ENCODE data around the gene SMARCA2. TPM values are rescaled to one million over a fixed set of nuclear protein-coding genes. Genes with fewer than 3 reads are reported as not detected.

Gene SMARCA2
- polyA plus RNA-seq, 1 donor from 2014 or later: 150 TPM

DNA sequence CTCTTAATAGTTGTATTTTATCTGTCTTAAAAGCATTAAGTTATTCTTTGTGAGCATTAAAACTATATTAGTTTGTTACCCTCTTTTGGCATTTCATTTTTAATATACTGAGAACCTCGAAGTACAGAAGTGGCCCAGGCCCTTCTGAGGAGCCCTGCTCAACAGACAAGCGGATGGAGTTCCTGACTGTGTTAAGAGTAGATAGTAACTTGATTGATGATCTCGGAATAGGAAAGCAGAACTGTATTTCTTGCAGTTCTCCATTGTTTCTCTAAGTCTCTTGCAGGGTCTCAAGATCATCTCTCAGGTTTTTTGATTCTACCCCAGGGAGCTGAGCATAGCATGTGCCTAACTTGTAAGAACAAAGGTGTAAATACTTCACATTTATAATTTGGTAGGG is 139.6 kb downstream of the SMARCA2 start:
- no peak overlapping the region for H3K9ac ChIP-seq (ENCODE audit: low read length)
- H3K4me3 ChIP-seq (ENCODE audit: low read length): no peak overlapping the region
- no peaks in the 10 kb centered on the region for H3K9me2 ChIP-seq (ENCODE audit: insufficient read depth, low read length)
- H3K79me2 ChIP-seq (replicated peaks; ENCODE audit: insufficient read depth, low read length): peaks cover 5% of the 10 kb centered on the region
- H3K27ac ChIP-seq (ENCODE audit: low read length): no peak overlapping the region
- no peak for TF ChIP-seq EP300 (conservative IDR thresholded peaks at IDR 0.05; ENCODE audit: poor library complexity, severe bottlenecking)
- H3K4me2 ChIP-seq (ENCODE audit: low read length): no peak overlapping the region
- peaks cover 6% of the 10 kb centered on the region for H3F3A ChIP-seq (ENCODE audit: insufficient read depth, low read length, poor library complexity, severe bottlenecking)
- peaks cover 2% of the 10 kb centered on the region for H3K9me3 ChIP-seq (ENCODE audit: low read length)
- H4K20me1 ChIP-seq (ENCODE audit: insufficient read depth): no peaks in the 10 kb centered on the region
- H3K36me3 ChIP-seq (ENCODE audit: insufficient read depth, low read length): peaks cover 4% of the 10 kb centered on the region
- H2AFZ ChIP-seq (ENCODE audit: low read depth, low read length): no peak overlapping the region
- no peaks in the 10 kb centered on the region for H3K27me3 ChIP-seq (ENCODE audit: insufficient read depth, low read depth, low read length)

GRCh38 chr9:2155966-2156365 is 140.8 kb downstream of the SMARCA2 start:
- Histone ChIP-seq H3K79me2 (replicated peaks; ENCODE audit: insufficient read depth, low read length) (peaks cover 5% of the 10 kb centered on the region), H3F3A (ENCODE audit: insufficient read depth, low read length, poor library complexity, severe bottlenecking) (peaks cover 6% of the 10 kb centered on the region), H3K9me2 (ENCODE audit: insufficient read depth, low read length) (no peaks in the 10 kb centered on the region), H3K4me3 (ENCODE audit: low read length) (no peak overlapping the region), H3K9me3 (ENCODE audit: low read length) (no peaks in the 10 kb centered on the region), H3K27ac (ENCODE audit: low read length) (no peak overlapping the region), H3K36me3 (ENCODE audit: insufficient read depth, low read length) (no peaks in the 10 kb centered on the region), H3K27me3 (ENCODE audit: insufficient read depth, low read depth, low read length) (no peaks in the 10 kb centered on the region), H2AFZ (ENCODE audit: low read depth, low read length) (no peak overlapping the region), H3K4me2 (ENCODE audit: low read length) (no peak overlapping the region), H4K20me1 (ENCODE audit: insufficient read depth) (no peaks in the 10 kb centered on the region), H3K9ac (ENCODE audit: low read length) (no peak overlapping the region)
- no peak for TF ChIP-seq POLR2AphosphoS5 (IDR thresholded peaks at IDR 0.05)
- no peak for TF ChIP-seq SMC3 (conservative IDR thresholded peaks at IDR 0.05; ENCODE audit: poor library complexity)
- TF ChIP-seq EZH2 (IDR thresholded peaks at IDR 0.05; ENCODE audit: borderline replicate concordance, insufficient read depth, low read length, poor library complexity, severe bottlenecking): no peak
- TF ChIP-seq RAD21 (conservative IDR thresholded peaks at IDR 0.05): no peak
- TF ChIP-seq, protein P1, sequence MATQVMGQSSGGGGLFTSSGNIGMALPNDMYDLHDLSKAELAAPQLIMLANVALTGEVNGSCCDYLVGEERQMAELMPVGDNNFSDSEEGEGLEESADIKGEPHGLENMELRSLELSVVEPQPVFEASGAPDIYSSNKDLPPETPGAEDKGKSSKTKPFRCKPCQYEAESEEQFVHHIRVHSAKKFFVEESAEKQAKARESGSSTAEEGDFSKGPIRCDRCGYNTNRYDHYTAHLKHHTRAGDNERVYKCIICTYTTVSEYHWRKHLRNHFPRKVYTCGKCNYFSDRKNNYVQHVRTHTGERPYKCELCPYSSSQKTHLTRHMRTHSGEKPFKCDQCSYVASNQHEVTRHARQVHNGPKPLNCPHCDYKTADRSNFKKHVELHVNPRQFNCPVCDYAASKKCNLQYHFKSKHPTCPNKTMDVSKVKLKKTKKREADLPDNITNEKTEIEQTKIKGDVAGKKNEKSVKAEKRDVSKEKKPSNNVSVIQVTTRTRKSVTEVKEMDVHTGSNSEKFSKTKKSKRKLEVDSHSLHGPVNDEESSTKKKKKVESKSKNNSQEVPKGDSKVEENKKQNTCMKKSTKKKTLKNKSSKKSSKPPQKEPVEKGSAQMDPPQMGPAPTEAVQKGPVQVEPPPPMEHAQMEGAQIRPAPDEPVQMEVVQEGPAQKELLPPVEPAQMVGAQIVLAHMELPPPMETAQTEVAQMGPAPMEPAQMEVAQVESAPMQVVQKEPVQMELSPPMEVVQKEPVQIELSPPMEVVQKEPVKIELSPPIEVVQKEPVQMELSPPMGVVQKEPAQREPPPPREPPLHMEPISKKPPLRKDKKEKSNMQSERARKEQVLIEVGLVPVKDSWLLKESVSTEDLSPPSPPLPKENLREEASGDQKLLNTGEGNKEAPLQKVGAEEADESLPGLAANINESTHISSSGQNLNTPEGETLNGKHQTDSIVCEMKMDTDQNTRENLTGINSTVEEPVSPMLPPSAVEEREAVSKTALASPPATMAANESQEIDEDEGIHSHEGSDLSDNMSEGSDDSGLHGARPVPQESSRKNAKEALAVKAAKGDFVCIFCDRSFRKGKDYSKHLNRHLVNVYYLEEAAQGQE (IDR thresholded peaks at IDR 0.05; ENCODE audit: borderline replicate concordance): no peak
- no peak for TF ChIP-seq MXI1 (conservative IDR thresholded peaks at IDR 0.05; ENCODE audit: poor library complexity, severe bottlenecking)
- no peak for TF ChIP-seq CTCF (IDR thresholded peaks at IDR 0.05; ENCODE audit: poor library complexity, severe bottlenecking)
- no peak for TF ChIP-seq EP300 (conservative IDR thresholded peaks at IDR 0.05; ENCODE audit: poor library complexity, severe bottlenecking)
- no peak for TF ChIP-seq TAF1 (IDR thresholded peaks at IDR 0.05; ENCODE audit: low read depth)
